HFFc6 (cell line): ENCODE measurements around the gene AMN1. TPM values are rescaled to one million over a fixed set of nuclear protein-coding genes. Genes with fewer than 3 reads are reported as not detected.

ENCODE experiments used
- DNase-seq: peaks from one replicate; pipeline ENCODE4 v3.0.0-alpha.2; 2018
- H3K27ac Mint-ChIP-seq: 2 replicates; pipeline ENCODE4 v1.8.0; 2020; ENCODE audit warnings: mild to moderate bottlenecking, mixed read lengths
- H3K27me3 Mint-ChIP-seq: 2 replicates; pipeline ENCODE4 v1.8.0; 2021; ENCODE audit warnings: mild to moderate bottlenecking, moderate library complexity, mixed read lengths; ENCODE audit not compliant: insufficient read depth
- H3K36me3 Mint-ChIP-seq: 2 replicates; pipeline ENCODE4 v1.8.0; 2021; ENCODE audit warnings: low read depth, mixed read lengths
- H3K4me1 Mint-ChIP-seq: 2 replicates; pipeline ENCODE4 v1.8.0; 2020; ENCODE audit warnings: low read depth, mixed read lengths
- H3K4me3 Mint-ChIP-seq: 2 replicates; pipeline ENCODE4 v1.8.0; 2020; ENCODE audit warnings: mild to moderate bottlenecking, moderate library complexity, mixed read lengths
- H3K9me3 Mint-ChIP-seq: 2 replicates; pipeline ENCODE4 v1.8.0; 2020; ENCODE audit warnings: mild to moderate bottlenecking, mixed read lengths
- CTCF ChIP-seq: fragments of 200-600 bp; sonication (generic); IDR thresholded peaks from 2 replicates; pipeline ENCODE4 v1.5.0; 2021; ENCODE audit warnings: antibody characterized with exemption, mild to moderate bottlenecking
- total RNA-seq, 6 experiments: library from RNA; stranded (reverse); fragmentation: NEBNext Ultra II Directional; extraction: Animal tissue kit (Norgen Biotek cat#: 25700); gene quantifications; 2 replicates in 1 of 6; 3 replicates in 5 of 6; pipeline ENCODE4 v1.2.3, GENCODE V29; 2021

AMN1 gene
- total RNA-seq, 6 experiments from 2014 or later, result 3.4 to 5.3 (median 4.7) TPM

DNA sequence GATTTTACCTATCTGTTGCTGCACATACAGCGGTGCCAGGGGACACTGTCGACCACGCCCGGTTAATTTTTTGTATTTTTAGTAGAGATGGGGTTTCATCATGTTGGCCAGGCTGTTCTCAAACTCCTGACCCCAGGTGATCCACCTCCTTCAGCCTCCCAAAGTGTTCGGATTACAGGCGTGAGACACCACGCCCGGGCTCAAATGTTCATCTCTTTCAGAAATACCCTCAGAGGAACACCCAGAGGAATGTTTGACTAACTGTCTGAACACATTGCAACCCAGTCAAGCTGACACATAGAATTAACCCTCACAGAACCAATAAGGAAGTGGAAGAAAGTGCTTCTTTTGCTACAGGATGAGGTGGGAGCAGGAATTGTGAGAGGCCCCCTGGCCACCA is 84.3 kb downstream of the AMN1 start:
- Mint-ChIP-seq H3K4me1 (peaks cover 16% of the 10 kb centered on the region), H3K4me3 (no peak overlapping the region), H3K36me3 (no peaks in the 10 kb centered on the region), H3K9me3 (no peaks in the 10 kb centered on the region), H3K27ac (no peak overlapping the region), H3K27me3 (peaks cover 7% of the 10 kb centered on the region)
- no peak for TF ChIP-seq CTCF
- DNase-seq, result no peak

GRCh38 chr12:31641509-31642090 is 87.2 kb downstream of the AMN1 start:
- no peaks in the 10 kb centered on the region for H3K36me3 Mint-ChIP-seq
- DNase-seq, result no peak
- TF ChIP-seq CTCF, result no peak
- H3K9me3 Mint-ChIP-seq, result no peaks in the 10 kb centered on the region
- peaks cover 8% of the 10 kb centered on the region; the same call in 1 of the 2 replicates for H3K4me1 Mint-ChIP-seq
- no peak overlapping the region for H3K4me3 Mint-ChIP-seq
- H3K27me3 Mint-ChIP-seq, result peaks cover 7% of the 10 kb centered on the region
- H3K27ac Mint-ChIP-seq, result no peak overlapping the region

DNA sequence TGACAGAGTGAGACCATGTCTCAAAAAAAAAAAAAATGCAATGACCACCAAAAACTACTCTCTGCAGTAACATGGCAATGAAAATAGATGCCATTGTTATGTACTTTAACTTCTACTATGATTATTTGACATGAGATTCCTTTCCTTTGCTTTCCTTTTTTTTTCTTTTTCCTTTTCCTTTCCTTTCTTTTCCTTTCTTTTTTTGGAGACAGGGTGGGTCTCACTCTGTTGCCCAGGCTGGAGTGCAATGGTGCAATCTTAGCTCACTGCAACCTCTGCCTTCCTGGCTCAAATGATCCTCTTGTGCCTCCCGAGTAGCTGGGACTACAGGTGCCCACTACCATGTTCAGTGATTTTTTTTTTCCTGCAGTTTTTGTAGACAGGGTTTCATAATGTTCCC is 94.2 kb downstream of the AMN1 start:
- no peak overlapping the region for H3K4me3 Mint-ChIP-seq

GRCh38 chr12:31633464-31633863 is 95.4 kb downstream of the AMN1 start:
- no peak for TF ChIP-seq CTCF
- DNase-seq, result no peak
- peaks cover 19% of the 10 kb centered on the region for H3K4me1 Mint-ChIP-seq
- no peaks in the 10 kb centered on the region for H3K9me3 Mint-ChIP-seq
- peaks cover 3% of the 10 kb centered on the region for H3K27me3 Mint-ChIP-seq
- no peak overlapping the region for H3K4me3 Mint-ChIP-seq
- no peak overlapping the region for H3K27ac Mint-ChIP-seq
- no peaks in the 10 kb centered on the region for H3K36me3 Mint-ChIP-seq

More for the DNA sequence above, 94.2 kb downstream of the AMN1 start:
- no peak overlapping the region for H3K27ac Mint-ChIP-seq
- peaks cover 3% of the 10 kb centered on the region for H3K27me3 Mint-ChIP-seq
- peaks cover 15% of the 10 kb centered on the region for H3K4me1 Mint-ChIP-seq
- no peak for TF ChIP-seq CTCF
- DNase-seq, result no peak
- no peaks in the 10 kb centered on the region for H3K9me3 Mint-ChIP-seq
- no peaks in the 10 kb centered on the region for H3K36me3 Mint-ChIP-seq

- TF ChIP-seq CTCF, result no peak
- peaks cover 3% of the 10 kb centered on the region for H3K27me3 Mint-ChIP-seq
- H3K9me3 Mint-ChIP-seq, result no peaks in the 10 kb centered on the region
- no peak overlapping the region for H3K4me3 Mint-ChIP-seq
- H3K4me1 Mint-ChIP-seq, result peaks cover 19% of the 10 kb centered on the region
- H3K27ac Mint-ChIP-seq, result no peak overlapping the region
- DNase-seq, result no peak
- no peaks in the 10 kb centered on the region for H3K36me3 Mint-ChIP-seq
These were observed 97.0 kb downstream of the AMN1 start for GRCh38 chr12:31631809-31632208.
